22Rv1 (cell line): ENCODE data around the gene SHMT2.

Experiments used
- ZFX ChIP-seq: fragments of 450-650 bp; IDR thresholded peaks from 2 replicates; pipeline ENCODE4 v1.6.1; 2017; ENCODE audit warnings: antibody characterized with exemption, borderline replicate concordance
- TF ChIP-seq, protein P1 (sequence below): fragments of 450-650 bp; IDR thresholded peaks from 2 replicates; pipeline ENCODE4 v1.5.1; 2017; ENCODE audit warnings: mild to moderate bottlenecking

DNA sequence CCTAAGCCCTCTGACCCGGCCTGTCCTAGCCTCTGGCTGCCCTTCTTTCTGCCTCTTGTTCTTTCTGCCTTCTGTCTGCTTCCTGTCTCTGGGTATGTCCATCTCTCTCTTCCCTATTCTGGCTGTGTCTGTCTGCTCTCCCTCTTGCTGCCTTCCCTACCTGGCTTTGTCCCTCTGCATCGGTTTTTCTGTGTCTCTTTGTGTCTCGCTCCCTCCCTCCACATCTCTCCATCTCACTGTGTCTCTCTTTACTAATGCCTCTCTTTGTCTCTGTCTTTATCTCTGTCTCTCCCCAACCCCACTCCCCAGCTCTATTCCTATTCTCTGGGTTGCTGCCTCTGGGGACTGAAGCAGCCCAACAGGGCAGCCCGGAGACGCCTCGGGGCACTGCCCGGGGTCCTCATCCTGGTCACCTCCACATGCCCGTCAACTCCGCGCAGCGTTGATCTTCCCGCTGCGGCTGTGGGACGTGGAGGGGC is 10.1 kb downstream of the SHMT2 start:
- TF ChIP-seq, protein P1, sequence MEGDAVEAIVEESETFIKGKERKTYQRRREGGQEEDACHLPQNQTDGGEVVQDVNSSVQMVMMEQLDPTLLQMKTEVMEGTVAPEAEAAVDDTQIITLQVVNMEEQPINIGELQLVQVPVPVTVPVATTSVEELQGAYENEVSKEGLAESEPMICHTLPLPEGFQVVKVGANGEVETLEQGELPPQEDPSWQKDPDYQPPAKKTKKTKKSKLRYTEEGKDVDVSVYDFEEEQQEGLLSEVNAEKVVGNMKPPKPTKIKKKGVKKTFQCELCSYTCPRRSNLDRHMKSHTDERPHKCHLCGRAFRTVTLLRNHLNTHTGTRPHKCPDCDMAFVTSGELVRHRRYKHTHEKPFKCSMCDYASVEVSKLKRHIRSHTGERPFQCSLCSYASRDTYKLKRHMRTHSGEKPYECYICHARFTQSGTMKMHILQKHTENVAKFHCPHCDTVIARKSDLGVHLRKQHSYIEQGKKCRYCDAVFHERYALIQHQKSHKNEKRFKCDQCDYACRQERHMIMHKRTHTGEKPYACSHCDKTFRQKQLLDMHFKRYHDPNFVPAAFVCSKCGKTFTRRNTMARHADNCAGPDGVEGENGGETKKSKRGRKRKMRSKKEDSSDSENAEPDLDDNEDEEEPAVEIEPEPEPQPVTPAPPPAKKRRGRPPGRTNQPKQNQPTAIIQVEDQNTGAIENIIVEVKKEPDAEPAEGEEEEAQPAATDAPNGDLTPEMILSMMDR = no peak
- TF ChIP-seq ZFX = no peak
